CD4-positive, alpha-beta T cell treated with Interleukin-17A for 4 hours (primary cell): ENCODE data around the gene PCDHGA6.
A peak's percentile ranks its signal among the peaks of the same experiment; 100 is the strongest.
"Not testable (repeated sequence)": the region's sequence is repeated elsewhere in the genome, so short reads cannot be mapped to it uniquely, and the experiment has no call there.

Experiments used
- DNase-seq: peaks from one replicate; pipeline ENCODE4 v3.0.0-alpha.2; 2020; ENCODE audit warnings: mixed read lengths

PCDHGA6 gene

GRCh38 chr5:141394401-141395187 is 20.9 kb downstream of the PCDHGA6 start:
- DNase-seq: not testable (repeated sequence)

GRCh38 chr5:141397756-141398551 is 24.3 kb downstream of the PCDHGA6 start, which contains the start of gene PCDHGB5:
Gene PCDHGB5 (plus strand): TSS chr5:141397947. CDS start chr5:141398128, 181 bp downstream.
- DNase-seq: peak; percentile 44

- DNase-seq: no peak
These were observed 24.9 kb downstream of the PCDHGA6 start for GRCh38 chr5:141398608-141399007.

GRCh38 chr5:141399555-141400258 is 26.0 kb downstream of the PCDHGA6 start:
- no peak for DNase-seq

- no peak for DNase-seq
These were observed 29.0 kb downstream of the PCDHGA6 start, which contains the start of gene PCDHGA9 for GRCh38 chr5:141402553-141403243. Gene PCDHGA9 (plus strand): TSS chr5:141402778. CDS start chr5:141402953, 175 bp downstream.

GRCh38 chr5:141403387-141403786 is 29.7 kb downstream of the PCDHGA6 start:
- DNase-seq: no peak

GRCh38 chr5:141407790-141408505 is 34.3 kb downstream of the PCDHGA6 start, which contains the start of gene PCDHGB6:
Gene PCDHGB6 (plus strand): TSS chr5:141408021. CDS start chr5:141408203, 182 bp downstream.
- peak; percentile 47 for DNase-seq

- DNase-seq: no peak
These were observed 36.1 kb downstream of the PCDHGA6 start for GRCh38 chr5:141409598-141410306.

GRCh38 chr5:141411575-141411974 is 37.9 kb downstream of the PCDHGA6 start:
- DNase-seq: no peak

GRCh38 chr5:141412854-141413539 is 39.3 kb downstream of the PCDHGA6 start, which contains the start of gene PCDHGA10:
Gene PCDHGA10 (plus strand): TSS chr5:141412987. CDS start chr5:141413176, 189 bp downstream.
- DNase-seq: peak; percentile 63

GRCh38 chr5:141413540-141414069 is 39.9 kb downstream of the PCDHGA6 start:
- DNase-seq: no peak

GRCh38 chr5:141414548-141415274 is 41.0 kb downstream of the PCDHGA6 start:
- DNase-seq: not testable (repeated sequence)

- DNase-seq: not testable (repeated sequence)
These were observed 41.6 kb downstream of the PCDHGA6 start for GRCh38 chr5:141415275-141415618.

- peak; percentile 53 for DNase-seq
These were observed 43.9 kb downstream of the PCDHGA6 start, which contains the start of gene PCDHGB7 for GRCh38 chr5:141417494-141418172. Gene PCDHGB7 (plus strand): TSS chr5:141417677. CDS start chr5:141417860, 183 bp downstream.

- no peak for DNase-seq
These were observed 45.6 kb downstream of the PCDHGA6 start for GRCh38 chr5:141419074-141419880.

GRCh38 chr5:141420855-141421488 is 47.3 kb downstream of the PCDHGA6 start, which contains the start of gene PCDHGA11:
Gene PCDHGA11 (plus strand): TSS chr5:141421051. CDS start chr5:141421228, 177 bp downstream.
- DNase-seq: peak; percentile 53

- DNase-seq: no peak
These were observed 47.8 kb downstream of the PCDHGA6 start for GRCh38 chr5:141421489-141421855.
